ENCODE measurements around the gene SCAMP2.

DNA sequence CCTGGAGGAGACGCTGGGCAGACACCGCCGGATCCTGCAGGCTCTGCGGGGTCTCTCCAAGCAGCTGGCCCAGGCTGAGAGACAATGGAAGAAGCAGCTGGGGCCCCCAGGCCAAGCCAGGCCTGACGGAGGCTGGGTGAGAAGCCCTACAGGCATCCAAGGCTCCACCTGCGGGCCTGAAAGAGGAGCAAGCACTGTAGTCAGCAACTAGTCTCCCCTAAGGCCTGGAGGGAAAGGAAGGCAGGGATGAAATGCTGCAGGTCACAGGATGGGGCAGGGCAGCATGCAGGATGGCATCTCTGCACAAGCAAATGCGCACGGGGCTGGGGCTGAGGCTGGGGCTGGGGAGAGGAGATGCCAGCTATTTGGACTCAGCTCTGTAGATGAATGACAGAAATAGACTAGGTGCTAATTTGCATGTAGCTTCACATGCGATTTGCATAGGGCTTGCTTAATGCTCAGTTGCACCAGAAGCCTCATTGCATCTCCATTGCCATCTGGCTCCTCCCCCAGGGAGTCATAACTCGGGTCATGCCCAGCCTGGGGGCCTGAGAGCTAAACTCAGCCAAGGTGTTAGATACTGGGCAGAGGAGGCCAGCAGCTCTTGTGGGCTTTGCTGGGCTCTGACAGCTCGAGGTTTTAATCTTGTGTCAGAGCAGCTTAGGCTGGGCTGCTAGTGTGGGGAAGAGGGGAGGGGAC lies 51.9 kb downstream of the SCAMP2 start:
- TF ChIP-seq, protein P1, sequence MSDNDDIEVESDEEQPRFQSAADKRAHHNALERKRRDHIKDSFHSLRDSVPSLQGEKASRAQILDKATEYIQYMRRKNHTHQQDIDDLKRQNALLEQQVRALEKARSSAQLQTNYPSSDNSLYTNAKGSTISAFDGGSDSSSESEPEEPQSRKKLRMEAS (IDR thresholded peaks at IDR 0.05; ENCODE audit: low read depth, low read length), result no peak
- TF ChIP-seq NFYB (IDR thresholded peaks at IDR 0.05; ENCODE audit: insufficient read depth, low read depth, low read length) (no peak), POLR2AphosphoS5 (IDR thresholded peaks at IDR 0.05; ENCODE audit: low read length) (no peak), GABPA (IDR thresholded peaks at IDR 0.05; ENCODE audit: low read depth) (no peak), POLR2A (IDR thresholded peaks at IDR 0.05; ENCODE audit: low read depth, low read length) (no peak), SMC3 (IDR thresholded peaks at IDR 0.05; ENCODE audit: borderline replicate concordance, low read length) (no peak), SIN3A (IDR thresholded peaks at IDR 0.05; ENCODE audit: low read depth, low read length) (no peak)
- TF ChIP-seq, protein P2, sequence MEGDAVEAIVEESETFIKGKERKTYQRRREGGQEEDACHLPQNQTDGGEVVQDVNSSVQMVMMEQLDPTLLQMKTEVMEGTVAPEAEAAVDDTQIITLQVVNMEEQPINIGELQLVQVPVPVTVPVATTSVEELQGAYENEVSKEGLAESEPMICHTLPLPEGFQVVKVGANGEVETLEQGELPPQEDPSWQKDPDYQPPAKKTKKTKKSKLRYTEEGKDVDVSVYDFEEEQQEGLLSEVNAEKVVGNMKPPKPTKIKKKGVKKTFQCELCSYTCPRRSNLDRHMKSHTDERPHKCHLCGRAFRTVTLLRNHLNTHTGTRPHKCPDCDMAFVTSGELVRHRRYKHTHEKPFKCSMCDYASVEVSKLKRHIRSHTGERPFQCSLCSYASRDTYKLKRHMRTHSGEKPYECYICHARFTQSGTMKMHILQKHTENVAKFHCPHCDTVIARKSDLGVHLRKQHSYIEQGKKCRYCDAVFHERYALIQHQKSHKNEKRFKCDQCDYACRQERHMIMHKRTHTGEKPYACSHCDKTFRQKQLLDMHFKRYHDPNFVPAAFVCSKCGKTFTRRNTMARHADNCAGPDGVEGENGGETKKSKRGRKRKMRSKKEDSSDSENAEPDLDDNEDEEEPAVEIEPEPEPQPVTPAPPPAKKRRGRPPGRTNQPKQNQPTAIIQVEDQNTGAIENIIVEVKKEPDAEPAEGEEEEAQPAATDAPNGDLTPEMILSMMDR (IDR thresholded peaks at IDR 0.05 in 2 of 3, conservative IDR thresholded peaks at IDR 0.05 in 1 of 3; ENCODE audit: control insufficient read depth in 2 of 3, extremely low read depth in 1 of 3, insufficient read depth in 1 of 3, low read depth in 3 of 3, low read length in 3 of 3), result no peak
- TF ChIP-seq, protein P3, sequence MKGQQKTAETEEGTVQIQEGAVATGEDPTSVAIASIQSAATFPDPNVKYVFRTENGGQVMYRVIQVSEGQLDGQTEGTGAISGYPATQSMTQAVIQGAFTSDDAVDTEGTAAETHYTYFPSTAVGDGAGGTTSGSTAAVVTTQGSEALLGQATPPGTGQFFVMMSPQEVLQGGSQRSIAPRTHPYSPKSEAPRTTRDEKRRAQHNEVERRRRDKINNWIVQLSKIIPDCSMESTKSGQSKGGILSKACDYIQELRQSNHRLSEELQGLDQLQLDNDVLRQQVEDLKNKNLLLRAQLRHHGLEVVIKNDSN (IDR thresholded peaks at IDR 0.05; ENCODE audit: borderline replicate concordance, extremely low read length, insufficient read depth, low read depth, low read length), result no peak
- TF ChIP-seq, protein P4, sequence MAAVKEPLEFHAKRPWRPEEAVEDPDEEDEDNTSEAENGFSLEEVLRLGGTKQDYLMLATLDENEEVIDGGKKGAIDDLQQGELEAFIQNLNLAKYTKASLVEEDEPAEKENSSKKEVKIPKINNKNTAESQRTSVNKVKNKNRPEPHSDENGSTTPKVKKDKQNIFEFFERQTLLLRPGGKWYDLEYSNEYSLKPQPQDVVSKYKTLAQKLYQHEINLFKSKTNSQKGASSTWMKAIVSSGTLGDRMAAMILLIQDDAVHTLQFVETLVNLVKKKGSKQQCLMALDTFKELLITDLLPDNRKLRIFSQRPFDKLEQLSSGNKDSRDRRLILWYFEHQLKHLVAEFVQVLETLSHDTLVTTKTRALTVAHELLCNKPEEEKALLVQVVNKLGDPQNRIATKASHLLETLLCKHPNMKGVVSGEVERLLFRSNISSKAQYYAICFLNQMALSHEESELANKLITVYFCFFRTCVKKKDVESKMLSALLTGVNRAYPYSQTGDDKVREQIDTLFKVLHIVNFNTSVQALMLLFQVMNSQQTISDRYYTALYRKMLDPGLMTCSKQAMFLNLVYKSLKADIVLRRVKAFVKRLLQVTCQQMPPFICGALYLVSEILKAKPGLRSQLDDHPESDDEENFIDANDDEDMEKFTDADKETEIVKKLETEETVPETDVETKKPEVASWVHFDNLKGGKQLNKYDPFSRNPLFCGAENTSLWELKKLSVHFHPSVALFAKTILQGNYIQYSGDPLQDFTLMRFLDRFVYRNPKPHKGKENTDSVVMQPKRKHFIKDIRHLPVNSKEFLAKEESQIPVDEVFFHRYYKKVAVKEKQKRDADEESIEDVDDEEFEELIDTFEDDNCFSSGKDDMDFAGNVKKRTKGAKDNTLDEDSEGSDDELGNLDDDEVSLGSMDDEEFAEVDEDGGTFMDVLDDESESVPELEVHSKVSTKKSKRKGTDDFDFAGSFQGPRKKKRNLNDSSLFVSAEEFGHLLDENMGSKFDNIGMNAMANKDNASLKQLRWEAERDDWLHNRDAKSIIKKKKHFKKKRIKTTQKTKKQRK (IDR thresholded peaks at IDR 0.05; ENCODE audit: low read depth, low read length), result no peak
- TF ChIP-seq, protein P5, sequence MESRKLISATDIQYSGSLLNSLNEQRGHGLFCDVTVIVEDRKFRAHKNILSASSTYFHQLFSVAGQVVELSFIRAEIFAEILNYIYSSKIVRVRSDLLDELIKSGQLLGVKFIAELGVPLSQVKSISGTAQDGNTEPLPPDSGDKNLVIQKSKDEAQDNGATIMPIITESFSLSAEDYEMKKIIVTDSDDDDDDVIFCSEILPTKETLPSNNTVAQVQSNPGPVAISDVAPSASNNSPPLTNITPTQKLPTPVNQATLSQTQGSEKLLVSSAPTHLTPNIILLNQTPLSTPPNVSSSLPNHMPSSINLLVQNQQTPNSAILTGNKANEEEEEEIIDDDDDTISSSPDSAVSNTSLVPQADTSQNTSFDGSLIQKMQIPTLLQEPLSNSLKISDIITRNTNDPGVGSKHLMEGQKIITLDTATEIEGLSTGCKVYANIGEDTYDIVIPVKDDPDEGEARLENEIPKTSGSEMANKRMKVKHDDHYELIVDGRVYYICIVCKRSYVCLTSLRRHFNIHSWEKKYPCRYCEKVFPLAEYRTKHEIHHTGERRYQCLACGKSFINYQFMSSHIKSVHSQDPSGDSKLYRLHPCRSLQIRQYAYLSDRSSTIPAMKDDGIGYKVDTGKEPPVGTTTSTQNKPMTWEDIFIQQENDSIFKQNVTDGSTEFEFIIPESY (IDR thresholded peaks at IDR 0.05), result no peak
- TF ChIP-seq, protein P6, sequence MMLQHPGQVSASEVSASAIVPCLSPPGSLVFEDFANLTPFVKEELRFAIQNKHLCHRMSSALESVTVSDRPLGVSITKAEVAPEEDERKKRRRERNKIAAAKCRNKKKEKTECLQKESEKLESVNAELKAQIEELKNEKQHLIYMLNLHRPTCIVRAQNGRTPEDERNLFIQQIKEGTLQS (IDR thresholded peaks at IDR 0.05; ENCODE audit: borderline replicate concordance, extremely low read depth, low read depth, low read length), result no peak
